T-helper 2 cell (primary cell): ENCODE measurements around the gene ZNF674.
A peak's percentile ranks its signal among the peaks of the same experiment; 100 is the strongest.
"Not testable (repeated sequence)": the region's sequence is repeated elsewhere in the genome, so short reads cannot be mapped to it uniquely, and the experiment has no call there.

Experiments
- DNase-seq, 5 experiments: peaks; one replicate each; pipeline versions ENCODE4 v3.0.0 to v3.0.0-alpha.2; 2012 to 2022

The ZNF674 gene

DNA sequence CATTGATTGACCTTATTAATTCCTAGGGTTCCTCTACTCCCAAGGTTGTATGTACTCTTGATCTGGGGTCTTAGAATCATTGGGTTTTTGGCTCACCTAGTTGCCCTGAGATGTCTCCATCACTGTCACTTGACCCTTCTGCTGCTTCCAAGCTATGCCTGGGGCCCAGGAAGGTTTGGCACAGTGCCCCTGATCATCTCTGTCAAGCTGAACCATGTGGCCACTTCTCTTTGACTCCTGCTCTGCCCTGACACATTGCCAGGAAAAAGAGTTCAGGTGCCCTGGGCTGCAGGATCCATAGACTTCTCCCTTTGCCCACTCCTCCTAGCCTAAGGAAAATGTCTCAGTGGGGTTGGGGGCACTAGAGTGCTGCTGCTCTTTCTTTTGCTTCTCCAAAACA is 24.4 kb upstream of the ZNF674 start:
- no peak for DNase-seq

DNA sequence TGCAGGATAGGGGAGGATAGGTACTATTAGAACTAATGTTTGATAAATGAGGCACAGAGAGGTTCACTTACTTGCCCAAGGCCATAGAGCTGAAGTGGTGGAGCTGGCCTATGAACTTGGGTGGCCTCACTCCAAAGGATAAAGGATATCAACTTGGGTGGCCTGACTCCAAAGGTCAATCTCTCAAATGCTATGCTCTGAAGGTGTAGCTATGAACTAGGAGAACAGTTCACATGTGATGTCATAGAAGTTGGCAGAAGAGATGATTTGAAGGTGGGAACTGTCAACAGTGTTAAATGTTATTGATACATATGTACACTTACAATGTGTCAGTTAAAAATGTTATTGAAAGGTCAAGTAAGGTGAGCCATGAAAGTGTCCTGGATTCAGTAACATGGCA is 22.2 kb upstream of the ZNF674 start:
- DNase-seq: no peak

DNA sequence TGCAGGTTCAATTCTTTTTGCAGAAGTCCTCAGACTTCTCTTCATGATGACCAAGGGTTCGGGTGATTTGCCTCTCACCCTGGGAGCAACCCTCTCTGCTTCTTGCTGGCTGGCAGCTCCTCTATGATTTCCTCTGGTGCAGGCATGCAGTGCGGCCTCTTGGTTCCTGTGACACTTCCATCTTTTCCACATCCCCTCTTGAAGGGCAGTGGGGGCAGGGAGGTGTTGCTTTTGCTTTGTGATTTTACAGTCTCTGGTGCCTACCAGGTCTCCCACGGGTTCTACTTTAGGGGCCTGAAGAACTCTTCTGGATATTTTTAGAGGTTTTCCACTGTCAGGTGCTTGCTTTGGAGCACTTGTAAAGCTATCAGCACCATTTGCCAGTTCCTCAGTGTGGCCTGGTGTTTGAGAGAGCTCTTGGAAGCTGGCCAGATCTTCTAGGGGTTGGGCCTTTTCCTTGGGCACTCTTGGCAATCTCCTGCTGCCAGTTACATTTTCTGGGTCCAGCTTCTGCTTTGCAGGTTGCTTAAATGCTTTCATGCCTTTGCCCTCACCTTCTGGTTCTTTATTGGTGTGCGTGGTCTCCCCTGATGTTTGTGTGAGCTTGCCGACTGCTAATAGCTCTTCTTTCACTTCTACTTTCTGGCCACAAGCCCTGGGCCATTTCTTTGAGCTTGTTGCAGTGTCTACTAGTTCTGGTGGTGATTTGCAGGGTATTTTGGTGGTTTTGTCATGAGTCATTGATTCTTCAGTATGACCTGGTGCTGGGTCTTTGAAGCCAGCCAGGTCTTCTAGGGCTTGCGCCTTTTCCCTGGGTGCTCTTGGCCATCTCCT is 16.8 kb upstream of the ZNF674 start:
- DNase-seq: peak in 1 of 5 experiments; percentile 64

DNA sequence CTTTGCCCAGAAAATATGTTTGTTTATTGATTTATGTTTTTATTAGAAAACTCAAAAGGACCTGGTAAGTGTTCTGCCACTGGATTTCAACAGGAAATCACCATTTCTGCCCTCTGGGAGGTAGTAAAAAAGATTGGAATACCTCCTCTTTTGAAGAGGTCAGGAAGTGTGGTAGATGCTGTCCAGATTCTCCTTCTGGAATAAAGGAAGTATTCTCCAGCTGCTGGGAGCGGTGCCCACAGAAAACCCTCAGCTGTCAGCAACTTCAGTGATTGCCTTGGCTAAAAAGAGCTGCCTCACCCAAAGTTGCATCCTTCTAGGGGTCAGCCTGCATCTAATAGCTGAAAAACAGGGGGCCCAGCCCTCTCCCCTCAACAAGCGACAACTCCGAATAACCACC is 13.8 kb upstream of the ZNF674 start:
- no peak for DNase-seq

DNA sequence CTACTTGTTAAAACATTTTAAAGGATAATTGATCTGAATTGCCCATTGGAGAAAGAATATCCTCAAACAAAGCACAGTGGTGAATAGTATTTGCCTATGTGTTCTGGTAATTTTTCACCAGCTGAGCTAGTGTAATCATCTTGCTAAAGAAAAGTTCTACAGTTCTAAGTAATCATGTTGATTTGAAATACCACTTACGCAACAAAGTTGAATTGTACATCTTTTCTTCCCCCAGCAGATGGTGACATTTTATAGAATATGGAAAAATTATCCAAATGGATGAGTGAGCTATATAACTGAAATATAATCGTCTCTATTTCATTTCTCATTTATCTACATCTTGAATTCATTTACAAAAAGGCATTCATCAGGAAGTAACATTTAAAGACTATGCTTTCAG is 9.7 kb upstream of the ZNF674 start:
- no peak for DNase-seq

- DNase-seq: no peak
Observed at GRCh38 chrX:46553935-46554334, 8.7 kb upstream of the ZNF674 start.

DNA sequence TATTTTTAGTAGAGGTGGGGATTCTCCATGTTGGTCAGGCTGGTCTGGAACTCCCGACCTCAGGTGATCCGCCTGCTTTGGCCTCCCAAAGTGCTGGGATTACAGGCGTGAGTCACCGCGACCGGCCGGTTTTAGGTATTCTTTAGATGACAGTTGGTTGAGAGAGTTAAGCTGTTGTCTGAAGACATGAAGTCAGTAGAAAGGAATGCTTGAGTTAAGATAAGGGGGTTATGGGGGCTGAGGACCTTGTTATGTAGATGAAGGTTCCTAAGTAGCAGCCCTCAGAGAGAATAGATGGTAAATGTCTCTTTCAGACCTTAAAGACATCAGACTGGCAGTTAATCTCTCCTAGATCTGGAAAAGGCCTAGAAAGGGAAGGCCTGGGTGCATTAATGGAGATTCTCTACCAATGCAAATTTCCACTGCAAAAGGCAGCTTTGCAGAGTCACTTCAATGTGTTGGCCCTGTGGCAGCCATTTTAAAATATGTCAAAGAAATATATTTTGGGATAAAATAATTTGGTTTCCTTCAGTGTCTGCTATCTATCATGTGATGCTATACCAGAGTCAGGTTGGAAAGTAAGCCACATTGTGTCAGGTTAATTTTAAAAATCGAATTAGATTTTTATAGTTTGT is 6.4 kb upstream of the ZNF674 start:
- DNase-seq: no peak

GRCh38 chrX:46549914-46550313 is 4.7 kb upstream of the ZNF674 start:
- DNase-seq: no peak

- no peak for DNase-seq
Observed at GRCh38 chrX:46547857-46548256, 2.6 kb upstream of the ZNF674 start.

GRCh38 chrX:46544527-46544926 is 694 bp downstream of the ZNF674 start:
- not testable (repeated sequence) for DNase-seq

GRCh38 chrX:46543441-46543840 is 1.8 kb downstream of the ZNF674 start:
- DNase-seq: no peak

DNA sequence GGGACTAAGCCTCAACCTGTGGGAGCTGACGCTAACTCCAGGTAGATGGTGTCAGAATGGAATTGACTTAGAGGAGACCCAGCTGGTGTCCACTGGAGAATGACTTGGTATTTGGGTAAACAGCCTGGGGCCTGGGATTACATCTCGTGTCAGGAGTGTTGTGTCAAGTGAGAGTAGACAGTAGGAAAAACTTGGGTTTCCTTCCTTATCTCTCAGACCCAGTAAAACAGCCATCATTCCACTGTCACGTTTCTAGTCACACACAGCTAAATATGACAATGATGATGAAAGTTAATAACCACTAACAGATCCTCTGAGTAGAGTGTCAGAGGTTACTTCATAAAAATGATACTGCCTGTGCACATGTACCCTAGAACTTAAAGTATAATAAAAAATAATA is 13.8 kb downstream of the ZNF674 start:
- no peak for DNase-seq

GRCh38 chrX:46530404-46530908 is 14.8 kb downstream of the ZNF674 start:
- DNase-seq: not testable (repeated sequence)

GRCh38 chrX:46529740-46530403 is 15.3 kb downstream of the ZNF674 start:
- not testable (repeated sequence) for DNase-seq

DNA sequence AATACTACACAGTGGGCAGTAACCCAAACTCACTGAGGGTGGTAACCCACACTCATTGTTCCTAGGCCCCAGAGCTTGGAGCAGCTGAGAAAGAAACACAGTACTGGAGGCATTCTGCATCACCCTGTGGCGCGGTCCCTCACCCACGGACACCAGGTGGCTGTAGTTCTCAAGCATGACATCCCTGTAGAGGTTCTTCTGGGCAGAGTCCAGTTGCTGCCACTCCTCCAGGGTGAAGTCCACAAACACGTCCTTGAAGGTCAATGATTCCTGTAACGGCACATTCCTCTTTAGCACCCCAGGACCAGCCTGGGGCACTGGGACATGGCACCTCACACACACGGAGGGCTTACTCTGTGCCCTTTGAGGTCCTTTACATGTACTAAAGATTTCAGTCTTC is 16.6 kb downstream of the ZNF674 start:
- not testable (repeated sequence) for DNase-seq

GRCh38 chrX:46506076-46506475 is 39.1 kb downstream of the ZNF674 start:
- DNase-seq: no peak

DNA sequence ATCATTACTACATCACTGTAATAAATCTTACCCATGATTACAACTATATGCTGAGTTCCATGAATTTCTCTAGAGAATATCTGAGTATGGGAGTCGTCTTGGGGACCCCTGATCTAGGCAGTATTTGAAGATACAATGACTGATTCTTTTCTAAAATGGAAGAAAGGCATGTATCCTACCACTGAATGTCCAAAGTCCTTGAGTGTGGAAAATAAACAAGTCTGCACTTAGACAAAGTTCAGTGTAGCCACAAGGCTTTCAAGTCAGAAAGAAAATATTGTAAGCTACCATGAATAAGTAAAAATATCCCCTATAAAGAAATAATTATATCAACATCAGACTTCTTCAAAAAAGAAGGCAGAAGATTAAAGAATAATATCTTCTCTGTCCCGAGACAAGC is 42.4 kb downstream of the ZNF674 start:
- no peak for DNase-seq

GRCh38 chrX:46500054-46500453 is 45.2 kb downstream of the ZNF674 start:
- DNase-seq: no peak

GRCh38 chrX:46488712-46489111 is 56.5 kb downstream of the ZNF674 start:
- DNase-seq: no peak

GRCh38 chrX:46485897-46486296 is 59.3 kb downstream of the ZNF674 start:
- DNase-seq: peak in 2 of 5 experiments; percentile 8 to 30

DNA sequence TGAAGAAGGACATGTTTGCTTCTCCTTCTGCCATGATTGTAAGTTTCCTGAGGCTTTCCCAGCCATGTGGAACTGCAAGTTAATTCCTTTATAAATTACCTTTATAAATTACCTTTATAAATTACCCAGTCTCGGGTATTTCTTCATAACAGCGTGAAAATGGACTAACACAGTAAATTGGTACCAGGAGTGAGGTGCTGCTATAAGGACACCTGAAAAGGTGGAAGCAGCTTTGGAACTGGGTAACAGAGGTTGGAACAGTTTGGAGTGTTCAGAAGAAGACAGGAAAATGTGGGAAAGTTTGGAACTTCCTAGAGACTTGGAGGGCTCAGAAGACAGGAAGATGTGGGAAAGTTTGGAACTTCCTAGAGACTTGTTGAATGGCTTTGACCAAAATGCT is 66.6 kb downstream of the ZNF674 start:
- not testable (repeated sequence) for DNase-seq

DNA sequence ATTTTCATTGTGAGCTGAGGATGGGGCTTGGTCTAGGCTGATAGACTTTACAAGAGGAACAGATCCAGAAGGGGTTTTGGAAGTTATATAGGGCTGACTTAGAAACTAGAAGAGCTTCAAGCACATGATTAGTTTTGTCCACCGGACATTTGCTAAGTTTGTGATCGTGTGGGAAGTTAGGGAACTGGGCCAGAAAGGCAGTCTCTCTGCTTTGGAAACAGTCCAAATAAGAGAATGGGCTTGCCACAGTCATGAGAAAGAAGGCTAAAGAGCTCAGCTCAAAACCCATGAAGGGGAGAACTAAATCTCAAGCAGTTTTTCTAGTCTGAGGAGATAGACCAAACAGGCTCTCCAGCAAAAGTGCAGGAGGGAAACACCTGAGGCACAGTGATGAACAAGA is 67.8 kb downstream of the ZNF674 start:
- DNase-seq: no peak

GRCh38 chrX:46465203-46465602 is 80.0 kb downstream of the ZNF674 start:
- DNase-seq: no peak

DNA sequence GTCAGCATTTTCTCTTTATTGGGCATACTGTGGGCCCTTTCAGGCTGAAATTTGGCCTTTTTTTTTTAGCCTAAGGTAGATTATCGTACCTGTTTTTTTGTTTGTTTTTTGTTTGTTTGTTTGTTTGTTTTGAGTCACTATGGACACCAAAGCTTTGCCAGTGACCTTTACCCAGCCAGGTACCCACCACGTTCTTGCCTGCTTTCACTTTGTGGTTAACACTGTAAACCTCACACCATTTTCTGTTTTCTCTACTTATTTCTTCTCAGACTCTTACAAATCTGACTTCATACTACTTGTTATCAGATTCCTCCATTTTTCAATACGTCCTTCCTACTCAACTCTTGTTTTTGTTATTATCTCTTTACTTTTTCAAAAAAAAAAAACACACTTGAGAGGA is 81.5 kb downstream of the ZNF674 start:
- DNase-seq: peak in 2 of 5 experiments; percentile 9 to 41
